Right ventricle myocardium inferior (tissue), 1 donor: ENCODE results near the gene SOX18. TPM values are rescaled to one million over a fixed set of nuclear protein-coding genes. Genes with fewer than 3 reads are reported as not detected.

Source experiments
- ATAC-seq: fragments of 200-7000 bp; cut with Tn5 transposase; one replicate; pipeline ENCODE4 v1.9.1; 2020; ENCODE audit warnings: mild to moderate bottlenecking, moderate library complexity
- DNase-seq: peaks from one replicate; pipeline ENCODE4 v3.0.0; 2021; ENCODE audit errors: missing footprints
- intact Hi-C: fragments of 100-400 bp; cut with DNase I; formaldehyde crosslinking; loops from one replicate; pipeline ENCODE4 v1.11.0; 2022
- total RNA-seq: library from RNA; stranded (reverse); fragmentation: NEBNext Ultra II Directional; extraction: Animal tissue kit (Norgen Biotek cat#: 25700); gene quantifications from one replicate; pipeline ENCODE4 v1.2.1, GENCODE V29; 2021
- donor health status: DM: no; HTN: yes; CAD: no; lungs with severe emphysema.

Gene SOX18
- total RNA-seq, 1 donor from 2014 or later, result 38.4 TPM

DNA sequence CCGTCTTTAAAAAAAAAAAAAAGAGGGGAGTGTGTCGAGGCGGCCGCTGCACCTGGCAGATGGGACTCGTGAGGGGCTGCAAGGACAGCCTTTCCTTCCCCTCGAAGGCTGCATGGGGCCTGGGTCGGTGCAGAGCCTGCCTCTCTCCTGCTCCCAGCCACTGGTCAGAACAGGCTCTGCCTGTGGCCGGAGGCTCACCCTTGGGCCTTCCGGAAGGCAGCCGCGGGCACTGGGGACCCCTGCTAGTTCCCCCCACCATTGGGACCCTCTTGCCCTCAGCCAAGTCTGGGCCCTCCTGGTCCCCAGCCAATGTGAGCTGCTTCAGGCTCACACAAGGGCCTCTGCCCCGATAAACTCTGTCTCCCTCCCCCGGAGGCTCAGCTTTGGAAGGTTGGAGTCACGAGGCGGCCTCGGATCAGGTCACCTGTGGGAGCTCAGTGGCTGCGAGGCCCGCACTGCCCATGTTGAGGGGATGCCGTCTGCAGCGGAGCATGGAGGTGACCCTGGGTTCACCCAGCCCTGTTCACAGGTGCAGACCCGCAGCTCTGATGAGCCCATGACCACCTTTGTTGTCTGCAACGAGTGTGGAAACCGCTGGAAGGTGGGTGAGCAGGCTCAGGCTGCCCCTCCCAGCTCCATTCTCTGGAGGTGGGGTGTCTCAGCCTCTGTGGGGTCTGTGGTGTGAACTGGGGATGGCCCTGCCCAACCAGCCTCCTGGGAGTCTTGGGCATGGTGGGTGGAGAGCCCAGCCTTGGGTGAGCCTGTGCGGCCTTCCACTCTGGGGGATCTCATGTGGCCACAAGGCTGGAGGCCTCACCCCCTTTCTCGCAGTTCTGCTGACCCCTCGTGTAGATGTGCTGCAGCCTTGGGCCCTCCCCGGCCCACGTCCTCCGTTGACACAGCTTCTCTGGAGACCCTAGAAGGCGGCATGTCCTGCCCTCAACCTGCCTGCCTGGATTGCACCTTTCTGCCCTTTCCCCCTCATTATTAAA is 22.2 kb upstream of the SOX18 start:
- peak; percentile 58 for DNase-seq
- intact Hi-C loops, result no loop called here
- no peak for ATAC-seq

DNA sequence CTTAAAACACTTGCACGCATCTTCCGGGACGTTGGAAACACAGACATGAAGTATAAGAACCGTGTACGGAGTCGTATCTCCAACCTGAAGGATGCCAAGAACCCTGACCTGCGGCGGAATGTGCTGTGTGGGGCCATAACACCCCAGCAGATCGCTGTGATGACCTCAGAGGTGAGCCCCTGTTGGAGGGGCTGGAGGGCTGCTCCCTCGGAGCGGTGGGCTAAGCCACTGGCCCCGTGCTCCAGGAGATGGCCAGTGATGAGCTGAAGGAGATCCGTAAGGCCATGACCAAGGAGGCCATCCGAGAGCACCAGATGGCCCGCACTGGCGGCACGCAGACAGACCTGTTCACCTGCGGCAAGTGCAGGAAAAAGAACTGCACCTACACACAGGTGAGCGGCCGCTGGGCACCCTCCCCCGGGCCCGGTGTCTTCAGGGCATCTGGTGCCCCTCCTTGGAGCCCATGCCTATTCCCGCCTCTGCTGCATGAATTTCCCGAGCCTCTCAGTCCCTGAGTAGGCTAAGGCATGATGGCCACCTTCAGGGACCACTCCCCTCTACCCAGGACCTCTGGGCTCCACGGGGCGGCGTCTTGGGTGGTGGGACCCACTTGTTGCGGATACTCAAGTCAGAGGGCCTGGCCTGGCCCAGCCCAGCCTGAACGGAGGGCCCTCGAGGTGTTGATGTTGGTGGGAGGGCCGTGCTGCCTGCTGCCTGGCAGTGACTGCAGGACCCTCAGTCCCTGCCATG is 21.0 kb upstream of the SOX18 start:
- DNase-seq (peak; percentile 34), ATAC-seq (no peak)
- intact Hi-C loops, result no loop called here

DNA sequence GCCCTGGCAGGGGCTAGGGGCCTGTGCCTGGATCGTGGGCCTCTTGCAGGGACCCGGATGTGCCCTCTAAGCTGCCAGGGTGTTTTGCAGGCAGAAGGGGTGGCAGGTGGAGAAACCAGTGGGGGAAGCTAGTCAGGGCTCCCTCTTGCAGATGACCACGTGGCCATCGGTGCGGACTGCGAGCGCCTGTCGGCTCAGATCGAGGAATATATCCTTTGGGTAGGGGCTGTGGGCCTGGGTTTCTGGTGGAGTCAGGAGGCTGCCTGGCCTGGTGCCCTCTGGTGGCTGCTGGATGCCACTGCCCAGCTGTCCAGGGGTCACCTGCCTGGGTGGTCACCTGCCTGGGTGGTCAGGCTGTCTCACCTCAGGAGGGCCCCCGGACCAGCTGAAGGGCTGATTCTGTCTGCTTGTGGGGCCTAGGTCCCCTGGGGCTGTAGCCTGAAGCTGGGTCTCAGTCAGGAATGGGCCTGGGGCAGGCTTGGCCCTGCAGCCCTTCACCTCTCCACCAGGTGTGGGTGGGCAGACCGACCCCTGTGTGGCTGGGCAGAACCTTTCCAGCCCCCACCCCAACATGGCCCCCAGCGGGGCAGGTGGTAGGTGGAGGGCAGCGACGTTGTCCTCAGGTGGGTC is 20.3 kb upstream of the SOX18 start:
- DNase-seq (peak; percentile 50), ATAC-seq (no peak)
- intact Hi-C loops, result no loop called here

DNA sequence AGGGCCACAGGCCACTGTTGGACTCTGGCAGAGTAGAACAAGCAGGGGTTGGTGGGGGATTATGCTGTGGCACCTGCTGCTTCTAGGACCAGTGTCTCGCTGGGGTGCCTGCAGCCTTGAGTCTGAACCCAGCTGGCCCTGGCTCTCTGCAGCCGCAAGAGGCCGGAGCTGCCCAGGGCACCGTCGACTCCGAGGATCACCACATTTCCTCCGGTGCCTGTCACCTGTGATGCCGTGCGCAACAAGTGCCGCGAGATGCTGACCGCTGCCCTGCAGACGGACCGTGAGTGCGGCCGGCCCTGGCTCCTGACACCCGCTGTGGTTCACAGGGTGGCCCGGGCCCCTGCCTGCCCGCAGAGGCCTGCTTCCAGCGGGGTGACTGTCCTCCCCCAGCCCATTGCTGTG is 19.8 kb upstream of the SOX18 start:
- ATAC-seq (no peak), DNase-seq (no peak)
- intact Hi-C loops, result no loop called here

DNA sequence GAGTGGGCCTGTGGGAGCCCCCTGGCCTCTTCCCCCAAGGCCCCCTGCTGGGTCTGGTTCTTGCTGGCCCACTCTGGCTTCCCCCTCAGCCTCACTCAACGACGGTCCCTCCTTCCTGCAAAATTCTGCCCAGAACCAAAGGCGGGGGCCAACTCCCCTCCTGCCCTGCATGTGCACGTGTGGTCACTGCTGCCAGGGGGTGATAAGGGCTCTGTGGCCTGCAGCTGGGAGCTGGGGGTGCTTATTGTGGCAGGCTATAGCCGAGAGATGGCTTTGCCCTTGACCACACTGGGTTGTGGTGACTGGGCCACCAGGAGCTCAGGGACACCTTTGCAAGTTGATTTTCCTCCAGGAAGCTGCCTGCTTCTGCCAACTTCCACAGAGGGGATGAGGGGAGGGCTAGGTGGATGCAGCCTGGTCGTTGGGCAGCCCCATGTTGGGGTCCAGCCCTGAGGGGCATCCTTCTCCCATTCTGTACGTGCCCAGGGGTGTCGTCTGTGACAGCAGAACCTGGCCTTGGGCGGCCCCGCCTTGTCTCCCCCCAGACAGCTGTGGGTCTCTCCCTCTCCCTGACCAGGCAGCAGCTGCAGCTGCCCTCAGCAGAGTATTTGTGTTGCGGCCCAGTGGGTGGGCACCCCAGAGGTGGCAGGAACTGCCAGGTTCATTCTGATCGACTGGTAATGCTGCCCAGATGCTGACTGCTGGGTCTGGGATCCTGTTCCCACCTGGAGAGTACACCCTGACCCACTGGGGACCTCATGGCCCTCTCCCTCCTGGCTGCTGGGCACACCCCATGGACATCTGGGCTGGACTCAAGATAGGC is 19.2 kb upstream of the SOX18 start:
- intact Hi-C loops, result no loop called here
- no peak for ATAC-seq
- DNase-seq, result no peak

DNA sequence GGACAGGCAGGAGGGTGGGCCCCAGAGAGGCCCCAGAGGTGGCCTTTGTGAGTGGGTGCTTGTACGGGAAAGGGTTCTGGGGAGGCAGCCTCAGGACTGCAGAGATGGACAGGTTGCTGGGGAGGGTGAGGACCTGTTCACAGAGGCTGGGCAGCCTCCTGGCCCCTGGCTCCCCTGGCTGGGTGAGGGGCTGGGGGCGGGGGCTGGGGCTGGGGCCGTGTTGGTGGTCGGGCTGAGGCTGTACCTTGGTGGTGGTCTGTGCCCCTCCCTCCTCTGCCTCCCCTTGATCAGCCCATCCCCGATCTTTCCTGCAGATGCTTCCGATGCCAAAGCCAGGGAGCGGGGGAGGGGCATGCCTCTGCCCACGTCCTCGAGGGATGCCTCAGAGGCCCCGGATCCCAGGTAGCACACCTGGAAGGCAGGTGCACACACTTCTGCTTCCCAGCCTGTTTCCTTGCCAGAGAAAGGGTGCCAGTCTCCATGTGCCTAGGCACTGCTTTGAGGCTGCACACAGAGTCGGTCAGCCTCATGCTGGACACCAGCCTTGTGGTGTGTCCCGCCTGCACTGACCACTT is 18.4 kb upstream of the SOX18 start:
- intact Hi-C loops, result no loop called here
- DNase-seq (no peak), ATAC-seq (no peak)

DNA sequence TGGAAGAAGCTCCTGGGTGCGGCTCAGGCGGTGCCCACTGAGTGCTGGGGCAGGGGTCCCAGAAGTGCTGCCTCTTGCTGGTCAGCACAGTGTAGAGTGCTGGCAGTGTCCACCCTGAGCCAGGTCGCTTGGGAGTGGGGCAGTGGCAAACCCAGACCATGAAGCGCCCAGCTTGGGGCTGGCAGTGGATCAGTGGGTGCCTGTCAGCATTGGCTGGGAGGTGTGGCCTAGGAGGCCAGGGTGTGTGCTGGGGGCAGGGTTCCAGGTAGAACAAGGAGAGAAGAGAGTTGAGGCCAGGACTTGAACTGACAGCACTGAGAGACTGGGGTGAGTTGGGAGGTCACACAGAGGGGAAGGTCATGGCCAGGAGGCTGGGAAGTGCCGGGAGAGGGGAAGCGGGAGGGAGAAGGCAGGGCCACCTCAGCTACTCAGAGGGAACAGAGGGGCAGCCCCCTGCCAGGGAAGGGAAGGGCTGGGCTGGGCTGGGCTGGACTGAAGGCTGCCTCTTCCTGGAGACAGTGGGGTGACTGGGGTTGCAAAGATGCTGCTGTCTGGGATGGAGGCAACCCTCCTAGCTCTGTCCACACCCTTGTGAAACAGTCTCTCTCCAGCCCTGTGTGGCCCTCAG is 17.7 kb upstream of the SOX18 start:
- intact Hi-C loops, result no loop called here
- DNase-seq (no peak), ATAC-seq (no peak)

DNA sequence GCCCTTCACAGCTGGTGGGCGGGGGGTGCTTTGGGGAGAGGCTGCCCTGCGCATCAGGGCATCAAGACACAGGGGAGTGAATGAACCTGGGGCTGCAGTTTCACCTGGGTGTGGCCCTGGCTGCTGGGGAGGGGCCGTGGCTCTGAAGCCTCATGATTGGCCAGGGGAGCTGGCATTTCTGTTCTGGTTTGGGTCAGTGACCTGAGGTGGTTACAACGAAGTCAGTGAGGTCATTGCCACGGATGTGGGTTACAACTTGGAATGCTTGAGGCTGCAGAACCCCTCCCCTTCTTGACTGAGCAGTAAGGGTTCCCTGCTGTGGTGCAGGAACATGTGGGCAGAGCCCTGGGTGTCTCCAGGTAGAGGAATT is 16.5 kb upstream of the SOX18 start:
- DNase-seq, result no peak
- intact Hi-C loops, result no loop called here

DNA sequence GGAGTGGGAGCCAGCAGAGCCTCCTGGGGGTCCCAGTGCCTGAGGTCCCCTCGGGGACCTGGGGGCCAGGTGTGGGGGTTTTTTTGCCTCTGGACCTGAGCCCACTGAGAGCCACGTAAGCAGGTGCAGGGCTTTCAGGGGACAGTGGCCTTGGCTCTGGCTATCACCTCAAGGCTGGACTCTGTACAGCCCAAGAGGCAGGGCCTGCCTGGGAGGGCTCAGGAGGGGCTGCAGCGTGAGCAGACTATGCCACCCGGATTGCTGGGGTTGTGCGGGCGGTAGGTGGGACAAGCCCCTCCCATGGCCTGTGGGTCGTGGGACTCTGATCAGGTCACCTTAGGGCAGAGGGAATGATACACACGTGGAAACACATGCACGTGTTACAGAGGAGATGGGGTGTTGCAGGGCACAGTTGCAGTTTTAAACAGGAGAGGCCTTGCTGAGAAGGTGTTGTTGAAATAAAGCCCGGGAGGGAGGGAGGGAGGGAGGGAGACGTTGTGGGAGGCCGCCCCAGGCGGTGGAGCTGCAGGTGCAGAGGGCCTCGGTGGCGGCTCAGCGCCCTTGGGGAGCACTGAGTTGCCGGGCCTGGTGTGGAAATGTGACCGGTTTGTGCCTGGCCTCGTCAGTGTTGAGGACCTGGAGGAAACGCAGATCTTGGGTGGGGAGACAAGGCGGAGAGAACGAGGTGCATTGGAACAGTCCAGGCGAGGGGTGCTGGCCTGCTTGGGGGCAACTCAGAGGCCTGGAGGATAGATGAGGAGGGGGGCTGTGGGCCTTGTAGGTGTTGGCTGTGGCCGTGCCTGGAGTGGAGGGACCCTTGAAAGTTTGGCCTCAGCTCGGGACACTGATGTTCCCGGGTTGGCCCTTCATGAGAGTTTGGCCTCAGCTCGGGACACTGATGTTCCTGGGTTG is 15.9 kb upstream of the SOX18 start:
- DNase-seq, result no peak
- intact Hi-C loops, result no loop called here
- no peak for ATAC-seq

More for the DNA sequence above, 16.5 kb upstream of the SOX18 start:
- ATAC-seq, result no peak

DNA sequence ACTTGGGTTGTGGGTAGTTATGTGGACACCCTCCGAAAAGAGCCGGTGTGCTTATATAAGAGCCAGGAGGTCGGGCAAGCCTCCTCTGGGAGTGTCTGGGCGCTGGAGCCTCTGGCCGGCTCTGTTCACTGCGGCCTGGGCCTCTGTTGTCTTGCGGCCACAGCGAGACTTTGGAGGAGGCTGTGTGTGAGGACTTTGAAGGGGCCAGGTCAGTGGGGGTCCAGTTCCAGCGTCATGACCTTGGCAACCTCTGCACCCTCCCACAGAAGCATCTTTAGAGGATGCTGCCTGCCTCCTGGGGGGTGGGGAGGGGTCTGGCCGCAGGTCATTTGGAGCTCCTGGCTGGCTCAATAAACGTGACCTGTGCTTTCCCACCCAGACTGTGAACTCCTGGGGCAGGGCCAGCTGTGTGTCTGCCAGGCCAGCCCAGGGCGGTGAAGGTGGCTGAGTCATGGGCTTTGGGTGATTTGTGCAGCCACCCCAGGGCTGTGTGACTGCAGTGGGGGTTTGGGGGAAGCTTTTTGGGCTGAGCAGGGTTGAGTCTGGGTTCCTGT is 14.8 kb upstream of the SOX18 start:
- ATAC-seq (no peak), DNase-seq (no peak)
- intact Hi-C loops, result no loop called here

DNA sequence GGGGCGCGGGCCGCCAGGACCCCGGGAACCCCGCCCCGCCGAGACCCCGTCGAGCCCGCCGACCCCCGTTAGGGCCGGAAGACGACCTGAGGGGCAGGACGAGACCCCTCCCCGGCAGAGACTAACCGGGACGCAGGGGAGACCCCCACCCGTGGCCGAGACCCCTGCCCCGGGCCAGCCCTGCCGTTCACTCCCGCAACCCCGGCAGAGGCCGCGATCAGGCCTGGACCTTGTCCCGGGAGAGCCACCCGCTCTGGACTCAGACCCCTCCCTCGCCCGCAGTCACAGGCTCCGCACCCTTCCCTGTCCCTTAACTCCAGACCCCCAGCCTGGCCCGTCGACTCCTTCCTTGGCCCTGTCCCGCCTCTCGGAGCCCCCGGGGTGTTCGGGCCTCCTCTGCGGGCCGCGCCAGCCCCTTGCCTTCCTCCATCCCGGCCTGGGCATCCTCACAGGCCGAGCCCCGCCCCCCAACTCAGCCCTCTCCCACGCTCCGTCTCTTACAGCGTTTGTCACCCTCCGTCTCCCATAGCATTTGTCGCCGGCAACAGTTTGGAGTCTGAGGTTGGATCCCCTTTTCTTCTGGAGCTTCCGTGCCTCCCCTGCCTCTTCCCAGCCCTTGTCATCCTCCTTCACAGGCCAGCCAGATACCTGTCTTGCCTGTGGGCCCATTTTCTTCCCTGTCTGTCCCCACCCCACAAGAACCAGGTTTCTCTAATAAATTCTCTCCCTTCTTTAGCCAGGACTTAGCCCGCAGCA is 14.1 kb upstream of the SOX18 start:
- intact Hi-C loops, result no loop called here
- no peak for ATAC-seq
- no peak for DNase-seq

DNA sequence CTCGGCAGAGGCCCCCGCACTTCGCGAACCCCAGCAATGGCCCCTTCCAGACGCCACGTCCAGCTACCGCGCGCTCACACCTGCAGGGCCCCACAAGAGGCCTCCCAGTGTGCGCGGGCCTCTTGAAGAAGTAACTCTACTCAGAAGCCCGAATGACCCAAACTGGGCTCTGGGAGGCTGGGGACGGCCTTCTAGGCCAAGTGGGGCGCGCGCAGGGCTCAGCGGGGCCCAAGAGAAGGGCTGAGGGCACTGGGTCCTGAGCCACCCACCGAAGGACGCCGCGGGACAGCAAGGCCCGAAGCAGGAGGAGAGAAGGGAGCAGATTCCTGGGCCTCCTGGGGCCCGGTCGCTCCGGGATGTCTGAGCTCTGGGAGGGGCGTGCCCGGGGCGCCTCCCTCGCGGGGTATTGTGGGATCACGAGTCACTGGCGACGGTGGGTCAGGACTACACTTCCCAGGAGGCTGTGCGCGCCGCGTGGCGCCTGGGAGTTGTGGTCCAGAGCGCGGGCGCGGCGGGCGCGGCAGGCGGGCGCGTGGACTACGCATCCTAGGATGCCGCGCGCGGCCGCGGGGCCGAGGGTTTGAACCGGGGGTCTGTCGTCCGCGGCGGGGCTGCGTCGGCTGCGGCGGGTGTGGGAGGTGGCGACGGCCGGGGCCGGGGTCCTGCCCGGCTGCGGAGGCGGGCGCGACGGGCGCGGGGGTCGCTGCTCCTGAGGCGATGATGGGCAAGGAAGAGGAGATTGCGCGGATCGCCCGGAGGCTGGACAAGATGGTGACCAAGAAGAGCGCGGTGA is 13.4 kb upstream of the SOX18 start, which contains the start of gene TCEA2:
Gene TCEA2 (plus strand): TSS at position 603 of the 793 bp plus-strand sequence. CDS start 115 bp downstream, at position 718.
- ATAC-seq (peak; percentile 98), DNase-seq (peak; percentile 99)
- intact Hi-C loops, result no loop called here

DNA sequence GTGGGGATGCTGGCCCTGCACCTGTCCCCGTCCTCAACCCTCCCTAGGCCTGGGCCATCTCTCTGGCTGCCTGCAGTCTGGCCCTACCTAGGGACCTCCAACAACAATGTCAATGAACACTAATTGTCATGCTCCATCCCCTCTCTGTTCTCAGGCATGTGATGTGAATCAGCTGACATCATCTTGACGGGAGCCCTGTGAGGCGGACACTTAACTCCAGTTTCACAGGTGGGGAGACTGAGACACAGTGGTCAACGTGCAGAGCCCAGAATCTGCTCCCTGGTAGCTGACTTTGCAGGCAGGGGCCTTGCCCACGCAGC is 12.8 kb upstream of the SOX18 start:
- ATAC-seq, result no peak
- intact Hi-C loops, result no loop called here
- no peak for DNase-seq

DNA sequence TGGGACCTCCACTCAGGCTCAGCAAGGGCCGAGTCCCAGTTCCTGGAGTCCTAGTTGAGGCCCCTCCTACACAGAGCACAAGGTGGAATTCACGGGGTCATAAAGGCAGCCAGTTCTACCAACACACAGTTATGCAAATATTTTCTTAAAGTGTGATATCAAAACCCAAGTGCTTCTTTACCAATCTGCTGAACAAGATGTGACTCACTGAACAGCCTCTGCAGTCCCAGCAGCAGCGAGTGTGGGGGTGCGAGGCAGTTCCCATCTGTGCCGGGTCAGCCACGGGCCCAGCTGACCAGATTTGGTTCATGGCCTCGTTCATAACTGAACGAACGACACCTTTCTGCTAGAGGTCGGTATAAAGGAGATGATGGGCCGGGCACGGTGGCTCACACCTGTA is 9.1 kb upstream of the SOX18 start:
- intact Hi-C loops, result loop anchor here (10.0 kb wide), 1 partner anchor 204 kb away; no protein-coding TSS in a partner anchor
- DNase-seq (no peak), ATAC-seq (no peak)
